ENCODE measurements around the gene CEP104.

GRCh38 chr1:3842912-3843311 is 14.1 kb downstream of the CEP104 start:
- TF ChIP-seq CTCF (conservative IDR thresholded peaks at IDR 0.05): no peak
- TF ChIP-seq EZH2 (IDR thresholded peaks at IDR 0.05; ENCODE audit: low read depth): no peak

All from PC-9 (cell line).